IMR-90 (cell line): ENCODE measurements around the gene CEMP1. TPM values are rescaled to one million over a fixed set of nuclear protein-coding genes. Genes with fewer than 3 reads are reported as not detected.

Experiments
- ATAC-seq: fragments of 200-7000 bp; cut with Tn5 transposase; 2 replicates; pipeline ENCODE4 v1.9.1; 2020; ENCODE audit warnings: low read depth, mild to moderate bottlenecking, moderate library complexity
- BruUV-seq: library from RNA; stranded (reverse); fragments of 400-500 nt; replicated peaks from 2 replicates; lab custom pipeline; 2021; lab: Mats Ljungman, UMichigan
- CTCF ChIA-PET: fragments of 300-600 bp; formaldehyde crosslinking; extraction: SDS; loops from one replicate; lab custom pipeline; 2021; ENCODE audit warnings: antibody characterized with exemption; lab: Yijun Ruan, JAX
- POLR2A ChIA-PET: fragments of 300-600 bp; sonication (Branson Sonifier 250); formaldehyde crosslinking; loops from one replicate; lab custom pipeline; 2022; ENCODE audit warnings: antibody characterized with exemption; ENCODE audit not compliant: unreplicated experiment; lab: Charles Lee
- DNase-seq: peaks from one replicate; pipeline ENCODE4 v3.0.0; 2013
- H2AFZ ChIP-seq: replicated peaks from 2 replicates; pipeline ENCODE3; 2013; ENCODE audit warnings: low read length, mild to moderate bottlenecking; ENCODE audit not compliant: poor library complexity
- H2AK5ac ChIP-seq: 2 replicates; pipeline ENCODE4 v1.6.1; 2013; ENCODE audit warnings: low read depth, low read length, inconsistent platforms
- H2AK9ac ChIP-seq: replicated peaks from 2 replicates; pipeline ENCODE3; 2013; ENCODE audit warnings: mild to moderate bottlenecking, low read depth, low read length, moderate library complexity; ENCODE audit not compliant: poor library complexity
- H2BK120ac ChIP-seq: 2 replicates; pipeline ENCODE4 v1.6.1; 2013; ENCODE audit warnings: low read depth, low read length, inconsistent platforms
- H2BK15ac ChIP-seq: 3 replicates; pipeline ENCODE4 v1.6.1; 2013; ENCODE audit warnings: low read depth, low read length, inconsistent platforms
- H2BK20ac ChIP-seq: 2 replicates; pipeline ENCODE4 v1.6.1; 2013; ENCODE audit warnings: low read depth, mild to moderate bottlenecking, inconsistent platforms, low read length, moderate library complexity
- H2BK5ac ChIP-seq: 2 replicates; pipeline ENCODE4 v1.6.1; 2013; ENCODE audit warnings: mild to moderate bottlenecking, low read depth, low read length, inconsistent platforms; ENCODE audit not compliant: poor library complexity, severe bottlenecking
- H3K14ac ChIP-seq: replicated peaks from 2 replicates; pipeline ENCODE4 v1.6.1; 2013; ENCODE audit warnings: low read depth, low read length, inconsistent platforms
- H3K18ac ChIP-seq: 2 replicates; pipeline ENCODE4 v1.6.1; 2013; ENCODE audit warnings: low read depth, low read length, control low read depth
- H3K23ac ChIP-seq: 2 replicates; pipeline ENCODE4 v1.6.1; 2013; ENCODE audit warnings: low read depth, low read length, inconsistent platforms
- H3K27ac ChIP-seq: 2 replicates; pipeline ENCODE4 v1.5.1; 2013; ENCODE audit warnings: mild to moderate bottlenecking, control low read depth, low read length; ENCODE audit not compliant: insufficient read depth
- H3K27me3 ChIP-seq: 2 replicates; pipeline ENCODE4 v1.6.1; 2013; ENCODE audit warnings: low read length; ENCODE audit not compliant: control insufficient read depth, insufficient read depth
- H3K36me3 ChIP-seq: 2 replicates; pipeline ENCODE4 v1.6.1; 2013; ENCODE audit warnings: low read length, mixed read lengths; ENCODE audit not compliant: control insufficient read depth, insufficient read depth
- H3K4ac ChIP-seq: 2 replicates; pipeline ENCODE4 v1.6.1; 2013; ENCODE audit warnings: low read depth, low read length, inconsistent platforms
- H3K4me1 ChIP-seq: 2 replicates; pipeline ENCODE4 v1.6.1; 2013; ENCODE audit warnings: low read length, mixed read lengths; ENCODE audit not compliant: control insufficient read depth, insufficient read depth
- H3K4me2 ChIP-seq: 2 replicates; pipeline ENCODE4 v1.6.1; 2013; ENCODE audit warnings: low read depth, mild to moderate bottlenecking, control low read depth, low read length, moderate library complexity
- H3K4me3 ChIP-seq: 2 replicates; pipeline ENCODE4 v1.5.1; 2013; ENCODE audit warnings: low read depth, mild to moderate bottlenecking, control low read depth, low read length, moderate library complexity; ENCODE audit not compliant: insufficient read depth
- H3K56ac ChIP-seq: 2 replicates; pipeline ENCODE4 v1.6.1; 2013; ENCODE audit warnings: low read length, inconsistent platforms; ENCODE audit not compliant: insufficient read depth; ENCODE audit errors: extremely low read depth
- H3K79me1 ChIP-seq, 2 experiments: 2 replicates each; pipeline ENCODE4 v1.6.1; 2013; ENCODE audit warnings: low read length in 2 of 2, inconsistent platforms in 1 of 2, low read depth in 1 of 2
- H3K9ac ChIP-seq: 2 replicates; pipeline ENCODE4 v1.6.1; 2013; ENCODE audit warnings: low read depth, low read length, control low read depth
- H3K9me1 ChIP-seq: 2 replicates; pipeline ENCODE4 v1.6.1; 2013; ENCODE audit warnings: low read length, inconsistent platforms; ENCODE audit not compliant: insufficient read depth
- H3K9me3 ChIP-seq: 2 replicates; pipeline ENCODE4 v1.6.1; 2013; ENCODE audit warnings: low read length; ENCODE audit not compliant: control insufficient read depth, insufficient read depth
- H4K20me1 ChIP-seq: 2 replicates; pipeline ENCODE4 v1.6.1; 2013; ENCODE audit warnings: low read length, inconsistent platforms; ENCODE audit not compliant: insufficient read depth
- H4K5ac ChIP-seq: 2 replicates; pipeline ENCODE4 v1.6.1; 2013; ENCODE audit warnings: mild to moderate bottlenecking, low read depth, low read length, control low read depth
- H4K8ac ChIP-seq, 2 experiments: 2 replicates each; pipeline ENCODE4 v1.6.1; 2013; ENCODE audit warnings: low read depth in 2 of 2, low read length in 2 of 2, control low read depth in 1 of 2, inconsistent platforms in 1 of 2
- H4K91ac ChIP-seq: 2 replicates; pipeline ENCODE4 v1.6.1; 2013; ENCODE audit warnings: low read depth, low read length, inconsistent platforms; ENCODE audit not compliant: insufficient read depth
- BHLHE40 ChIP-seq: fragments of 150-350 bp; IDR thresholded peaks from 2 replicates; pipeline ENCODE4 v1.6.1; 2016; ENCODE audit warnings: mild to moderate bottlenecking, low read depth, low read length
- CEBPB ChIP-seq: IDR thresholded peaks from 2 replicates; pipeline ENCODE4 v1.6.1; 2012; ENCODE audit warnings: low read depth, low read length, improper control_type of control experiment
- CTCF ChIP-seq: conservative IDR thresholded peaks from 2 replicates; pipeline ENCODE4 v1.5.1; 2012; ENCODE audit warnings: mild to moderate bottlenecking, low read depth, low read length, improper control_type of control experiment
- ELK1 ChIP-seq: fragments of 150-350 bp; IDR thresholded peaks from 2 replicates; pipeline ENCODE4 v1.6.1; 2016; ENCODE audit warnings: low read depth, mild to moderate bottlenecking, low read length, moderate library complexity, borderline replicate concordance
- FOS ChIP-seq: fragments of 150-350 bp; IDR thresholded peaks from 2 replicates; pipeline ENCODE4 v1.6.1; 2016; ENCODE audit warnings: low read depth, low read length
- MAZ ChIP-seq: IDR thresholded peaks from 2 replicates; pipeline ENCODE4 v1.6.1; 2012; ENCODE audit warnings: low read depth, mild to moderate bottlenecking, low read length, improper control_type of control experiment, moderate library complexity, borderline replicate concordance
- MXI1 ChIP-seq: IDR thresholded peaks from 2 replicates; pipeline ENCODE4 v1.6.1; 2012; ENCODE audit warnings: low read depth, mild to moderate bottlenecking, low read length, moderate library complexity, borderline replicate concordance
- NFE2L2 ChIP-seq: fragments of 150-350 bp; IDR thresholded peaks from 2 replicates; pipeline ENCODE4 v1.6.1; 2016; ENCODE audit warnings: low read depth, mild to moderate bottlenecking, low read length
- RAD21 ChIP-seq: IDR thresholded peaks from 2 replicates; pipeline ENCODE4 v1.6.1; 2012; ENCODE audit warnings: low read length, improper control_type of control experiment
- RCOR1 ChIP-seq: IDR thresholded peaks from 2 replicates; pipeline ENCODE4 v1.6.1; 2012; ENCODE audit warnings: mild to moderate bottlenecking, low read length, improper control_type of control experiment; ENCODE audit not compliant: insufficient replicate concordance
- RFX5 ChIP-seq: IDR thresholded peaks from 2 replicates; pipeline ENCODE4 v1.8.0; 2012; ENCODE audit warnings: low read depth, mild to moderate bottlenecking, low read length, moderate library complexity
- SMC3 ChIP-seq: fragments of 150-350 bp; IDR thresholded peaks from 2 replicates; pipeline ENCODE4 v1.6.1; 2016; ENCODE audit warnings: low read depth, mild to moderate bottlenecking, antibody characterized with exemption, low read length, moderate library complexity
- WGBS, 2 experiments: methylation state at CpG; one replicate each; pipeline versions ENCODE4 v1.1.5 to v1.1.7; 2013; ENCODE audit warnings: missing lambda C conversion rate in 2 of 2; ENCODE audit not compliant: insufficient read length in 1 of 2; ENCODE audit errors: extremely low coverage in 2 of 2; 5-methylcytosine and 5-hydroxymethylcytosine counted together
- dilution Hi-C: fragments of 300-500 bp; cut with HindIII; formaldehyde crosslinking; loops from one replicate; pipeline ENCODE4 v1.14.3; 2018; ENCODE audit warnings: low sequenced_read_pairs; ENCODE audit not compliant: unreplicated experiment
- in situ Hi-C: fragments of 300-500 bp; cut with MboI; formaldehyde crosslinking; loops from 3 replicates; pipeline ENCODE4 v1.14.3; 2019; ENCODE audit warnings: low sequenced_read_pairs, inconsistent platforms, mixed read lengths
- intact Hi-C: fragments of 100-400 bp; cut with micrococcal nuclease; formaldehyde crosslinking; loops from 2 replicates; pipeline ENCODE4 v1.10.0; 2022
- polyA plus RNA-seq, 3 experiments: library from polyadenylated mRNA; depleted of rRNA; stranded (reverse); fragments of >200 nt; gene quantifications; 2 replicates each; pipeline ENCODE4 v1.2.3, GENCODE V29; 2012; ENCODE audit warnings: low replicate concordance in 1 of 3
- total RNA-seq: library from RNA; depleted of rRNA; stranded (reverse); fragments of >200 nt; gene quantifications from 2 replicates; pipeline ENCODE4 v1.2.3, GENCODE V29; 2012
- TF ChIP-seq, protein P1 (sequence below): fragments of 150-350 bp; IDR thresholded peaks from 2 replicates; pipeline ENCODE4 v1.6.1; 2017; ENCODE audit warnings: mild to moderate bottlenecking, antibody characterized with exemption, low read length, low read depth

The CEMP1 gene
- total and polyA plus RNA-seq, 2 of the 4 experiments (the other 2 are of a cell fraction) = not detected

DNA sequence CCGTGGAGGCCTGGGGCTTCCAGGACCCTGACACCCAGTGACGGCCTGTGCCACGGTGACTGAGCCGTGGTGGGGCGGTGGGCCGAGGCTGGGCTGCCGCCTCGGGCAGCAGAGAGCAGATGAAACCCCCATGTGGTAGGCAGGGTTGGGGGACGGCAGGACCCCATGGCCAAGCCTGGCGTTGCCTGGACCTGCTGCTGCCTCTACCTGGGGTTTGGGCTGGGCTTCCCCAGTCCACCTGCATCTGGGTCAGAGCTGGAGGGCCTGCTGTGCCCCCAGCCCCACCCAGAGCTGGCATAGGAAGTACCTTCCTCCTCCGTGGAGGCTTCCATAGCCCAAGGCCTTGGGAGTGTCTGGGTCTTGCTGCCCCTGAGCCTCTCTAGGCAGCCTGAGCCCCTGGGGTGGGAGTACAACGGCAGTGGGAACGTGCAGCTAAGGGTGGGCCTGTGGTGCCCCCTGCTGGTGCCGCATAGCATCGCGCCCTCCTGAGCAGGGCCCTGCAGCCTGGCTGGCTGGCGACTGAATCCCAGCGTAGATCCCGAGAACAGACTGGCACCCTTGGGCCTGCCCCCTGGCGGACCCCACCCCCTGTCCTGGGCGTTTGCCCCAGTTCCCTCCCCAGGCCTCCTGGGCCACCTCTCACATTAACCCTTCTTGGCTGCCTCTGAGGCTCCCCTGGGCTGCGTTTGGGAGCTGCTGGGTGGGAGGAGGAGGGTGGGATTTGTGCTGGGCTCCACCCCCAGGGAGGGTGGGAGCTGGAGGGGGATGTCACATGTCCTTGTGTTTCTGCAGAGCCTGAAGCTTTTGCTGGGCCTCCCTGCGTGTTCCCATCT is 30.1 kb downstream of the CEMP1 start:
- CTCF ChIA-PET = interaction anchor here (0.7 to 1.0 kb wide), 3 partner anchors 12 to 33 kb away, joined by 3 to 4 read pairs (median 3); no protein-coding TSS in a partner anchor
- H3K9me1 ChIP-seq = no peaks in the 10 kb centered on the region
- DNase-seq = peak; percentile 69
- no peak overlapping the region for H3K18ac ChIP-seq
- no peak overlapping the region for H3K4me3 ChIP-seq
- BruUV-seq = no TSS peak
- no peak overlapping the region for H4K5ac ChIP-seq
- peaks cover 17% of the 10 kb centered on the region; the same call in 1 of the 2 replicates for H3K36me3 ChIP-seq
- H2AFZ ChIP-seq = peak overlapping the region; percentile 88
- H4K8ac ChIP-seq = no peak overlapping the region
- no peak overlapping the region for H2BK20ac ChIP-seq
- peak; percentile 97 for ATAC-seq
- in situ Hi-C loops (loop anchor here (10.0 kb wide), 1 partner anchor 246 kb away; the partner anchor contains the start of gene ECI1), intact Hi-C loops (loop anchor here (1.0 to 2.0 kb wide), 3 partner anchors 27 to 161 kb away; partner anchors contain the start of gene ABCA3), dilution Hi-C loops (no loop called here)
- H3K4ac ChIP-seq = no peak overlapping the region
- POLR2A ChIA-PET = no interaction called here
- peaks cover 9% of the 10 kb centered on the region for H3K4me1 ChIP-seq
- no peak overlapping the region for H2BK5ac ChIP-seq
- 54% methylated on average over 10 of the region's 23 CpGs; no CpG with 5 or more reads in 1 of the 2 experiments for whole genome bisulfite sequencing, 2 experiments
- H3K4me2 ChIP-seq = peak overlapping the region; percentile 1; the same call in 1 of the 2 replicates
- no peak overlapping the region for H4K91ac ChIP-seq
- H3K27ac ChIP-seq = no peak overlapping the region
- H3K79me1 ChIP-seq = peaks cover 3 to 21% of the 10 kb centered on the region in 2 experiments; a peak in 2 of 4 replicates
- no peak overlapping the region for H2BK120ac ChIP-seq
- H2AK5ac ChIP-seq = no peak overlapping the region
- H3K9me3 ChIP-seq = no peaks in the 10 kb centered on the region
- H4K20me1 ChIP-seq = peaks cover 17% of the 10 kb centered on the region
- no peak overlapping the region for H3K56ac ChIP-seq
- H3K9ac ChIP-seq = no peak overlapping the region
- no peaks in the 10 kb centered on the region for H3K27me3 ChIP-seq
- H2AK9ac ChIP-seq = peak overlapping the region; percentile 53
- no peak overlapping the region for H2BK15ac ChIP-seq
- H3K23ac ChIP-seq = no peak overlapping the region
- H3K14ac ChIP-seq = no peak overlapping the region
- TF ChIP-seq FOS = no peak
- TF ChIP-seq RCOR1 = no peak
- TF ChIP-seq RAD21 = peak; percentile 95
- peak; percentile 38; the same call in 1 of the 2 replicates for TF ChIP-seq MXI1
- no peak for TF ChIP-seq RFX5
- TF ChIP-seq CTCF = peak; percentile 96
- peak; percentile 24; the same call in 1 of the 2 replicates for TF ChIP-seq BHLHE40
- TF ChIP-seq SMC3 = peak; percentile 83
- TF ChIP-seq CEBPB = no peak
- TF ChIP-seq, protein P1, sequence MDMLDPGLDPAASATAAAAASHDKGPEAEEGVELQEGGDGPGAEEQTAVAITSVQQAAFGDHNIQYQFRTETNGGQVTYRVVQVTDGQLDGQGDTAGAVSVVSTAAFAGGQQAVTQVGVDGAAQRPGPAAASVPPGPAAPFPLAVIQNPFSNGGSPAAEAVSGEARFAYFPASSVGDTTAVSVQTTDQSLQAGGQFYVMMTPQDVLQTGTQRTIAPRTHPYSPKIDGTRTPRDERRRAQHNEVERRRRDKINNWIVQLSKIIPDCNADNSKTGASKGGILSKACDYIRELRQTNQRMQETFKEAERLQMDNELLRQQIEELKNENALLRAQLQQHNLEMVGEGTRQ = peak; percentile 49
- no peak for TF ChIP-seq ELK1
- no peak for TF ChIP-seq NFE2L2
- TF ChIP-seq MAZ = peak; percentile 51; the same call in 1 of the 2 replicates
